Activated T-cell treated with anti-CD3 and anti-CD28 coated beads, Interleukin-2, amount 50 U/mL, for 72 hours (primary cell): ENCODE results near the gene ADGRG3. TPM values are rescaled to one million over a fixed set of nuclear protein-coding genes. Genes with fewer than 3 reads are reported as not detected.

Source experiments
- ATAC-seq, 2 donors: fragments of 150-1000 bp; cut with Tn5 transposase; replicated peaks in 1 of 2; 2 replicates each; pipeline ENCODE4 v1.10.0; 2021; ENCODE audit warnings: moderate library complexity in 2 of 2, mild to moderate bottlenecking in 1 of 2
- DNase-seq, 2 donors: peaks; one replicate each; pipeline ENCODE4 v3.0.0; 2021 to 2022; ENCODE audit warnings: mixed read lengths in 1 of 2
- H3K27ac Mint-ChIP-seq: one replicate; pipeline ENCODE4 v1.8.0; 2022; ENCODE audit warnings: mild to moderate bottlenecking, moderate library complexity, mixed read lengths
- H3K27me3 Mint-ChIP-seq: one replicate; pipeline ENCODE4 v1.8.0; 2022; ENCODE audit warnings: low read depth, mixed read lengths
- H3K36me3 Mint-ChIP-seq, 2 donors: one replicate each; pipeline ENCODE4 v1.8.0; 2022; ENCODE audit warnings: mixed read lengths in 2 of 2, mild to moderate bottlenecking in 1 of 2; ENCODE audit not compliant: insufficient read depth in 2 of 2
- H3K4me1 Mint-ChIP-seq: one replicate; pipeline ENCODE4 v1.8.0; 2022; ENCODE audit warnings: low read depth, mixed read lengths
- H3K4me3 Mint-ChIP-seq, 2 donors: one replicate each; pipeline ENCODE4 v1.8.0; 2022; ENCODE audit warnings: mild to moderate bottlenecking in 2 of 2, mixed read lengths in 2 of 2, moderate library complexity in 2 of 2
- H3K9me3 Mint-ChIP-seq, 2 donors: one replicate each; pipeline ENCODE4 v1.8.0; 2022; ENCODE audit warnings: mixed read lengths in 2 of 2
- total RNA-seq, 2 donors: library from RNA; stranded (reverse); gene quantifications; one replicate each; pipeline ENCODE4 v1.2.3, GENCODE V29; 2022

Gene ADGRG3, protein sequence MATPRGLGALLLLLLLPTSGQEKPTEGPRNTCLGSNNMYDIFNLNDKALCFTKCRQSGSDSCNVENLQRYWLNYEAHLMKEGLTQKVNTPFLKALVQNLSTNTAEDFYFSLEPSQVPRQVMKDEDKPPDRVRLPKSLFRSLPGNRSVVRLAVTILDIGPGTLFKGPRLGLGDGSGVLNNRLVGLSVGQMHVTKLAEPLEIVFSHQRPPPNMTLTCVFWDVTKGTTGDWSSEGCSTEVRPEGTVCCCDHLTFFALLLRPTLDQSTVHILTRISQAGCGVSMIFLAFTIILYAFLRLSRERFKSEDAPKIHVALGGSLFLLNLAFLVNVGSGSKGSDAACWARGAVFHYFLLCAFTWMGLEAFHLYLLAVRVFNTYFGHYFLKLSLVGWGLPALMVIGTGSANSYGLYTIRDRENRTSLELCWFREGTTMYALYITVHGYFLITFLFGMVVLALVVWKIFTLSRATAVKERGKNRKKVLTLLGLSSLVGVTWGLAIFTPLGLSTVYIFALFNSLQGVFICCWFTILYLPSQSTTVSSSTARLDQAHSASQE
- under 1 TPM in 1 of 2 donors, not detected in 1; 0.09 TPM for total RNA-seq

GRCh38 chr16:57668263-57668571, at the start of gene ADGRG3:
ADGRG3 (plus strand) TSS chr16:57668306; CDS start chr16:57668348, 42 bp downstream.
- ATAC-seq, result no peak
- no peak within 1 kb of the TSS for H3K4me3 Mint-ChIP-seq
- H3K27me3 Mint-ChIP-seq, result no peaks in the 10 kb centered on the region
- H3K27ac Mint-ChIP-seq, result no peak within 1 kb of the TSS
- H3K9me3 Mint-ChIP-seq, result no peaks in the 10 kb centered on the region
- H3K36me3 Mint-ChIP-seq, result no peaks in the 10 kb centered on the region
- H3K4me1 Mint-ChIP-seq, result no peaks in the 10 kb centered on the region
- no peak for DNase-seq

DNA sequence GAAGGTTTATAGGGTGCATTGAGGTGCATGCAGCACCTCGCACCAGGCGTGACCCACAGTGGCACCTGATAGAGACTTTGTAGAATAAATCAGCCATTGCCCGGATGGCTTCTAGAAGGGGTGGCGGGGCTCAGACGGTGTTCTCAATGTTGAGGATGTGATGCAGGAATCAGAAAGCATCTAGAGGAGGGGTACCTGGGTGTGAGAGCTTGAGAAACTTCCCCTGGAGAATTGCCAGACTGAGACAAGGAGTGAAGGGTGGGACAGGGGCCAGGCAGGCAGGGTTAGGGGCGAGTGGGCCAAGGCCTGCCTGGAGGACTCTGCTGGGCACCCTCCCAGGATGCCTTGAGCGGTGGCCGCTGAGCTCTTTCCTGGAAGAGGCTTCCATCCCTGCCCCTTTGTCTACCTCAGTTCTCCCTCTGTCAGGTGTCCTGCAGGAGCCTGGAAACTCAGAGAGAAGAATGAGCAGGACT, 48.9 kb upstream of the ADGRG3 start:
- Mint-ChIP-seq H3K27me3 (no peaks in the 10 kb centered on the region), H3K9me3 (no peaks in the 10 kb centered on the region), H3K36me3 (no peaks in the 10 kb centered on the region), H3K4me3 (no peak overlapping the region), H3K27ac (no peak overlapping the region), H3K4me1 (peaks cover 23% of the 10 kb centered on the region)
- DNase-seq (no peak), ATAC-seq (no peak)

DNA sequence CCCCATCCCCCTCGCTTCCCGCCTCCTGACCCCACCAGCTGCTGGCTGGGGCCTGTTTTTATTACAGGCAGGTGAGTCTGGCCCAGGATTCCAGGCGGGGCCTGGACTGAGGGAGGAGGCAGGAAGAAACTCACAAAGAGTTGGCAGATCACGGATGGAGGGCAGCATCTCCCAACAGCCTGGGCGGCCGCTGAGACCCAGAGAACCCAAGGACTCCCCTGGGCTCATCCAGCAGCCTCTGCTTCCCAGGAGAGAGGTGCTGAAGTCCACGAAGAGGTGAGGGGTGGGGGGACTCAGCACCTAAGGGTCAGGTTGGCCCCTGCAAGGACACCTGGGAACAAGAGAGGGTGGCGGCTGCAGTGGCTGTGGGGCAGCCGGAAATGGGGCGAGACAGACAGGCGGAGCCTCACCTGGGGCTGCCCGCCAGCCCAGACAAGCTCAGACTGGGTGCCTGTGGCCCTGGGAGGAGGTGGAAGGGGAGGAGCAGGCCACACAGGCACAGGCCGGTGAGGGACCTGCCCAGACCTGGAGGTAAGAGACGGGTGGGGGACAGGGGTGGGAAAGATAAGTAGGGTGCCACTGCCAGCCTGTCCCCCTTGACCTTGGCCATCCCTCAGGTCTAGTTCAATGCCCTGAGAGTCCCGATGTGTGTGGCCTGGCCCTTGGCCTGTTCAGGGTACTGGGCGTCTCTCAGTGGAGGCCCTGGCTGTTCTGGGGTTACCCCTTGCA, 48.3 kb upstream of the ADGRG3 start:
- H3K27me3 Mint-ChIP-seq, result no peaks in the 10 kb centered on the region
- H3K27ac Mint-ChIP-seq, result no peak overlapping the region
- no peaks in the 10 kb centered on the region for H3K36me3 Mint-ChIP-seq
- ATAC-seq (no peak), DNase-seq (no peak)
- H3K4me3 Mint-ChIP-seq, result no peak overlapping the region
- peaks cover 17% of the 10 kb centered on the region for H3K4me1 Mint-ChIP-seq
- no peaks in the 10 kb centered on the region for H3K9me3 Mint-ChIP-seq

- DNase-seq, result no peak
- Mint-ChIP-seq H3K36me3 (no peaks in the 10 kb centered on the region), H3K27me3 (no peaks in the 10 kb centered on the region)
Measured at GRCh38 chr16:57620335-57621231, 47.5 kb upstream of the ADGRG3 start.

DNA sequence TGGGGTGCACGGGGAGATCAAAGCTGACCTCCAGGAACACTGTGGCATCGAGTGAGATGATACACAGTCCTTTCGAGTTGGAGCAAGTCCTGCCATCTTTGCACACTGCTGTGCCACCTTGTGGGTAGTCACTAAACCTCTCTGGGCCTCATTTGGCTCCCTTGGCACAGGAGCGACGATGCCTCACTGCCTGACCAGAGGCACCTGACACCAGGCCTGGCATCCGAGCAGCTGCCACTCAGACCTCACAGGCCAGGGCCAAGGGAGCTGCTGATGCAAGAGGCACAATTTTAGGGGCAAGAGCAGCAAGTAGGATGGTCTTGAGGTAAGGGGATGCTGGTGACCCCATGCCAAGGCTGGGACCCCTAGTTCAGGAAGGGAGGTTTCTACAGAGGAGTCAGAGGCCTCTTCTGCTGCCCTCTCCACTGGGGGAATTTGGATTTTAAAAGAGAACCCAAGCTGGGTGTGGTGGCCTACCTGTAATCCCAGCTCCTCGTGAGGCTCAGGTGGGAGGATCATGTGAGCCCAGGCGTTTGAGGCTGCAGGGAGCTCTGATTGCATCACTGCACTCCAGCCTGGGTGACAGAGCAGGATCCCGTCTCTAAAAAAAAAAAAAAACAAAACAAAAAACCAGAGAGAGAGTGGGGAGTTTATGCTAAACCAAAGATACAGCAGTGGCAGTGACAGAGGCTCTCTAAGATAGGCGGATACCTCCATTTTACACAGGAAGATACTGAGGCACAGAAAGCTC, 46.4 kb upstream of the ADGRG3 start:
- no peaks in the 10 kb centered on the region for H3K9me3 Mint-ChIP-seq
- no peak overlapping the region for H3K27ac Mint-ChIP-seq
- H3K4me1 Mint-ChIP-seq, result peaks cover 5% of the 10 kb centered on the region
- H3K4me3 Mint-ChIP-seq, result no peak overlapping the region
- H3K27me3 Mint-ChIP-seq, result no peaks in the 10 kb centered on the region
- no peak for ATAC-seq
- no peaks in the 10 kb centered on the region for H3K36me3 Mint-ChIP-seq
- no peak for DNase-seq

More at GRCh38 chr16:57620335-57621231, 47.5 kb upstream of the ADGRG3 start:
- no peak overlapping the region for H3K27ac Mint-ChIP-seq
- no peaks in the 10 kb centered on the region for H3K9me3 Mint-ChIP-seq
- no peak overlapping the region for H3K4me3 Mint-ChIP-seq
- peaks cover 9% of the 10 kb centered on the region for H3K4me1 Mint-ChIP-seq
- no peak for ATAC-seq

- DNase-seq (no peak), ATAC-seq (no peak)
- H3K27me3 Mint-ChIP-seq, result no peaks in the 10 kb centered on the region
- H3K4me3 Mint-ChIP-seq, result no peak overlapping the region
- H3K27ac Mint-ChIP-seq, result no peak overlapping the region
- H3K36me3 Mint-ChIP-seq, result no peaks in the 10 kb centered on the region
- peaks cover 10% of the 10 kb centered on the region for H3K4me1 Mint-ChIP-seq
- H3K9me3 Mint-ChIP-seq, result no peaks in the 10 kb centered on the region
Measured at GRCh38 chr16:57622361-57623250, 45.5 kb upstream of the ADGRG3 start.

DNA sequence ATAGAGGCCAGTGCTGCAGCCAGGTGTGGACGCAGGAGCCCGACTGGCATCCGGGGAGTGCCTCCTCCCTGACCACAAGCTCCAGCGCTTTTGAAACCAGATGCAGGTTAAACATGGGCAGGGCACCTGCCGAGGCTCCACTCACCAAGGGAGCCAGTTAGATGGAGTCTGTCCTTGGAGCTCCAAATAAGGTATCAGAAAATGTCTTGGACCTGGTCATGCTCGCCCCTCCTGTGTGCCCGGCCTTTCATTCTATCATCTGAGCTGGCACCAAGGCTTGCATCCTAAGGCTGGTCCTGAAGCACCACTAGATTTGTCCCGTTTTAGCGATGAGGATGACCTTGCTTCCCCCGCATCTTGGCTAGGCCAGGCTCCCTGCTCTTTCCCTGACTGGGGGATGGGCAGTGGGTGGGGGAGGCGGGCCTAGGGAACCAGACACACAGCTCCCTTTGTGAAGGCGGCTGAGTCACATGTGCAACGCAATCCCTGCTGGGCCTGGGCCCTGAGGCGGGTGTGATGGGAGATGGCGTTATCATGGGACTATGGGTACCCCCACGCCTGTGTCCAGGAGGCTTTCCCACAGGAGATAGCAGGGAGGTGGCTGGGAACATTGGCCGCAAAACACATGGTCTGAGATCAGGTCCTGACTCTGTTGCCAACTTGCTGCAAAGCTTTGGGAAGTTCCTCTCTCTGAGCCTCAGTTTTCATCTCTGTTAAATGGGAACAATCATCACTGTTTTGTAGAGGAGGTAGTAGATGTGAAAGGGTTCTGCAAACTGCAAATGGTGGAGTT, 44.7 kb upstream of the ADGRG3 start:
- H3K27ac Mint-ChIP-seq, result no peak overlapping the region
- no peak for ATAC-seq
- peaks cover 14% of the 10 kb centered on the region for H3K4me1 Mint-ChIP-seq
- no peaks in the 10 kb centered on the region for H3K9me3 Mint-ChIP-seq
- H3K4me3 Mint-ChIP-seq, result no peak overlapping the region
- H3K27me3 Mint-ChIP-seq, result peaks cover 2% of the 10 kb centered on the region
- DNase-seq, result no peak
- H3K36me3 Mint-ChIP-seq, result no peaks in the 10 kb centered on the region

GRCh38 chr16:57624044-57624688, 43.9 kb upstream of the ADGRG3 start:
- peaks cover 0 to 4% of the 10 kb centered on the region in 2 donors for H3K36me3 Mint-ChIP-seq
- H3K4me3 Mint-ChIP-seq, result no peak overlapping the region

GRCh38 chr16:57624806-57625500, 43.2 kb upstream of the ADGRG3 start:
- Mint-ChIP-seq H3K27ac (no peak overlapping the region), H3K36me3 (peaks cover 0 to 4% of the 10 kb centered on the region in 2 donors)
- no peak for ATAC-seq

More at GRCh38 chr16:57624044-57624688, 43.9 kb upstream of the ADGRG3 start:
- ATAC-seq (no peak), DNase-seq (no peak)
- H3K9me3 Mint-ChIP-seq, result no peaks in the 10 kb centered on the region
- peaks cover 21% of the 10 kb centered on the region for H3K4me1 Mint-ChIP-seq
- H3K27me3 Mint-ChIP-seq, result peaks cover 9% of the 10 kb centered on the region
- no peak overlapping the region for H3K27ac Mint-ChIP-seq

DNA sequence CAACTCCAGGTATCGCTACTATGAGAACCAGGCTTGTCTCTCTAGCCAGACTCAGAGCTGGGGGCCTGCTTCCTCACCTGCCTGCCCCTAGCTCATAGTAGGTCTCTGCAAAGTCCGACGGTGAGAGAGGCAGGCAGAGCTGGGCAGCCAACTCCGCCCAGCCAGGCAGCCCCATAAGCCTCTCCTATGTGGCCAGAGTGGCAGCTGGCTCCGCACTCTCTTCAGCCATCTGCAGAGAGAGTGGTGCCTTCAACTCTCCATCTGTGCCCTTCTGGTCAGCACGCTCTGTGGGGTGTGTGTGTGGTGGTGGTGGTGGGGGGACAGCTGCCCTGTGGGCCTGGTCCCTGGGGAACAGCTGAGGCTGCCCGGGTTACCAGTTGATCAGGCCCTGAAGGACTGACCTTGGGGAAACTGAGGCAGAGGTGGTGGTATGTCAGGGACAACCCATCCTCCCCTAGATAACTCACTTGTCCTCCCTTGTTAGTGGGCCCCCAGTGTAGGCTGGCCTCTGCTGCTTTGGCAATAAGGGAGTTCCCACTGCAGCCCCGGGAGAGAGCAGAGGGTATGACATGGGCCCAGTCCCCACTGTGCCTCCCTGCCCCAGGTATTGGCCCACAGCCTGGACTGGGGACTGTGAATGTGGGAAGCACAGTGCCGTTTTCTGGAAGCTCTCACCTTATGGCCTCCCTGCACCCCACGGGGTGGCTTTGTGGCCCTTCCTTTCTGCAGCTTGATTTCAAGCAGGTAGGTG, 41.5 kb upstream of the ADGRG3 start:
- H3K27ac Mint-ChIP-seq, result no peak overlapping the region

More at GRCh38 chr16:57624806-57625500, 43.2 kb upstream of the ADGRG3 start:
- DNase-seq, result no peak
- Mint-ChIP-seq H3K9me3 (no peaks in the 10 kb centered on the region), H3K27me3 (peaks cover 17% of the 10 kb centered on the region), H3K4me1 (peaks cover 27% of the 10 kb centered on the region), H3K4me3 (no peak overlapping the region)

More for the DNA sequence above, 41.5 kb upstream of the ADGRG3 start:
- Mint-ChIP-seq H3K9me3 (no peaks in the 10 kb centered on the region), H3K27me3 (peaks cover 24% of the 10 kb centered on the region), H3K36me3 (peaks cover 0 to 4% of the 10 kb centered on the region in 2 donors), H3K4me3 (no peak overlapping the region), H3K4me1 (peaks cover 27% of the 10 kb centered on the region)
- ATAC-seq (no peak), DNase-seq (no peak)
